ENCODE data around the gene SPAAR.
"Not testable (repeated sequence)": the region's sequence is repeated elsewhere in the genome, so short reads cannot be mapped to it uniquely, and the experiment has no call there.

SPAAR gene

DNA sequence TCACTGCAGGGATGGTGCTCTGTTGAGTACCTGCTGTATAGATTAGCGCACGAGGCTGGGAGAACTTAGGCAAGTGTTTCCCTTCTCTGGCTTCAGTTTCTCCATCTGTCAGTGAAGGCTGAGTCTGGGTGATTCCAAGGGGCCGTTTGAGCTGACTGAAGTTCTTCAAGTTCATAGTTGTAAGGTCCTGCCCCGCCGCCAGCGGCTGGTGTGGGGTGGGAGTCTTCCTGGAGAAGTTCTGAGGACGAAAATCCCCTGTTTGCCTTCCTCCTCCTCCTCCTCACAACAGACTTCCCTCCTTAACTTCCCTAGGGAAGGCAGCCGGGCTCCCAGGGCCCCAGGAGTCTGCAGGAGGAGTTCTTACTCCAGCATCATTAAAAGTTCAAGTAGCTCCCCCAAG, 5.0 kb upstream of the SPAAR start:
- DNase-seq (ENCODE audit: low spot score), result no peak

DNA sequence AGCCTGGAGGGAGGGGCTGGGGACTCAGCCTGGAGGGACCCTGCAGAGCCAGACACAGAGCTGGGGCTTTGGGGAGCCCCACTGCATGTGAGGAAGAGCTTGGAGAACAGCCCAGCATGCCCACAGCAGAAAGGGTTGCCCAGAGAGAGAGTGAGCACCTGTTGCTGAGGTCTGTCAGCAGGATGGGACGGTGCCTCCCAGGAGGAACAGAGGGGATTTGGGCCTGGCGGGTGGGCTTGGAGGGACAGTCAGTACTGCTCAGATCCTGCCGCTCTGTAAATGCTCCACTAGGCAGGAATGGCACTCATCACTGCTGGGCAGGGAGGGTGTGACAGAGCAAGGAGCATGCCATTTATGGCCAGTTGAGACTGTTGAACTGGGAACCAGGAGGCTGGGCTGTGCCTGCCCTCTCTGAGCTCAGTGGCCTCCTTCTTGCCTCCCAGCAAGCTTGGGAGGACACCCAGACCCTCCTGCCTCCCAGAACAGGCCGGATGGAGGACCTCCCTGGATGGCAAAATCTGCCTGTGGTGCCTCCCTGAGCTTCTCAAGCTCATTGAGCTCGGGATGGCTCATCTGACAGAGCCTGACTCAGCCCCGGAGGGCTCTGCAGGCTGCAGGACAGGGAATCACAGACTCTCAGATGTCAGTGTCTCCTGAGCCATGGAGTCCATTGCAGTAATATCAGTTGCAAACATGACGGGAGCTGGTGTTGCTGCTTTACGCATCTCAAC, 4.1 kb upstream of the SPAAR start:
- no peak for DNase-seq (ENCODE audit: low spot score)

DNA sequence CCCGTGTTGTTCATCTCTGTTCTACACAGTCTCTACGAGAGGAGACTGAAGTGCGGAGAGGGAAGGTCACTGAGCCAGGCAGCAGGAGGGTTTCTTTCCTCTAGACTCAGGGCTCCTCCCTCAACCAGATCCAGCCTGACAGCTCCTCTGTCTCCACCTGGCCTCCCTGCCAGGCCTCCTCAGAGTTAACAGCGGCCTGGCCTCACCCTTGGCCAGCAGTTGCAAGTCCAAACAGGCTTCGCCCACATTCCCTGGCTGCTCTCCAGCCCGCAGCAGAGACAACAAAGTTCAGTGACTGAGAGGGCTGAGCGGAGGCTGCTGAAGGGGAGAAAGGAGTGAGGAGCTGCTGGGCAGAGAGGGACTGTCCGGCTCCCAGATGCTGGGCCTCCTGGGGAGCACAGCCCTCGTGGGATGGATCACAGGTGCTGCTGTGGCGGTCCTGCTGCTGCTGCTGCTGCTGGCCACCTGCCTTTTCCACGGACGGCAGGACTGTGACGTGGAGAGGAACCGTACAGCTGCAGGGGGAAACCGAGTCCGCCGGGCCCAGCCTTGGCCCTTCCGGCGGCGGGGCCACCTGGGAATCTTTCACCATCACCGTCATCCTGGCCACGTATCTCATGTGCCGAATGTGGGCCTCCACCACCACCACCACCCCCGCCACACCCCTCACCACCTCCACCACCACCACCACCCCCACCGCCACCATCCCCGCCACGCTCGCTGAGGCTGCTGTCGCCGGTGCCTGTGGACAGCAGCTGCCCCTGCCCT, 3.2 kb upstream of the SPAAR start, which contains the start of gene HRCT1:
TSS of gene HRCT1 (plus strand) at position 291 of the 768 bp plus-strand sequence. CDS start at position 377, 86 bp downstream.
- no peak for DNase-seq (ENCODE audit: low spot score)

DNA sequence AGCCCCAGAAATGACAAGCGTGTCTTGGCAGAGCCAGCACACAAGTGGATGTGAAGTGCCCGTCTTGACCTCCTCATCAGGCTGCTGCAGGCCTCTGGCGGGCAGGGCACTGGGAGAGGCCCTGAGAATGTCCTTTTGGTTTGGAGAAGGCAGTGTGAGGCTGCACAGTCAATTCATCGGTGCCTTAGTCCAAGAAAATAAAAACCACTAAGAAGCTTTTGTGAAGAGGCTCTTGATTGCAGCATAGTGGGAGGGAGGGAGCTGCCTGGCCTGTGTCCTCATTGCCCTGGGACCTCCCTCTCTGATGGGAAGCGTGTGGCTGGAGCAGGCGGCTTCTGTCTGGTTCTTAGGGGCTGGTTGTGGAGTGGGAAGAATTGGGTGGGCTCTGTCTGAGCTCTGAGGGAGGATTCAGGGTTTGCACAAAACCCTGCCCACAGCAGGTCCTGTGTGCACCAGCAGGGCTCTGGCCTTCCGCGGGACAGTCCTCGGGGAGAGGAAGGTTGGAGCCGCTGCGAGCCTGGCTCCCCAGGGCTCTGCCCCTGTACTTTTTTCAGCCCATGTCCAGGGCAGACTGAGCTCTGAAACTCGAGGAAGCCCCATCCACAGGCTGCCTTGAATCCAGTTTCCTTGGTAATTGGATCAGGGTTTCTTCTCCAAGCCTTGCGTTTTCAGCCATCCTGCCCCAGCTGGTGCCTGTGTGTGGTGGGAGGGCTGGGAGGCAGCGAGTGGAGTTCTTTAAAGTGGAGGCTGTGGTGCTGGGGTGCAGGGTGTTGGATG, 2.2 kb upstream of the SPAAR start:
- no peak for DNase-seq (ENCODE audit: low spot score)

DNA sequence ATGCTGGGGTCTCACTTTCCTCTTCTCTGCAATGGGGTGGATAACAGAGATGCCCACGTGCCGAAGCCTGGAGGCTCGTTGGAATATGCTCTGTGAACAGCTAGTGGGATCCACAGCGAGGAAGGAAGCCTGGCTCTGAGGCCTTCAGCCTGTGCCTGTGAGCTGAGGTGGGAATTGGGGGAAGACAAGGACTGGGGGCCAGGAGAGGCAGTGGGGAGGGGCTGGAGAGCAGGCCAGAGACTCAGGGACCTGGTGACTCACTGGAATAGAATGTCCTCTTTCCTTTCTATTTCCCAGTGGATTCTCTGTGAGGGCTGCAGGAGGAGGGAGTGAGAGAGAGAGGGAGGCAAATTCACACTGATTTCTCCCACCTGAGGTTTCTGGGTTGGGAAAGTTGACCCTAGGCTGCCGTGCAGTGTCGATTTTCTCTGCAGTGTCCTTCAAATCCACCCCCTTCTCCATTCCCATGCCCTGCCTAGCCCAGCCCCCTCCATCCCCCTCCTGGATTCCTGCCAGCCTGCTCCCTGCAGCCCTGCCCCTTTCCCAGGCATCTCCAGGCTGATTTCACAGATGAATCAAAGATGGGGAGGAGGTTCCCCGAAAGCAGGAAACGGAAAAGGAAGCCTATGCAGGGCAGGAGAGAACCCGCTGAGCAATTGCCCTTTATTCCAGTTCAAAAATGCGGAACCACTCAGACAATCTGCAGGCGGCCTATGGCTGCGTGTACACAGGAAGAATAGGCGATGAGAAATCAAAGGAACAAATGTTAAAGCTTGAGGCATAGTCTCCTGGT, 1.4 kb upstream of the SPAAR start:
- DNase-seq (ENCODE audit: low spot score), result peak; percentile 7

DNA sequence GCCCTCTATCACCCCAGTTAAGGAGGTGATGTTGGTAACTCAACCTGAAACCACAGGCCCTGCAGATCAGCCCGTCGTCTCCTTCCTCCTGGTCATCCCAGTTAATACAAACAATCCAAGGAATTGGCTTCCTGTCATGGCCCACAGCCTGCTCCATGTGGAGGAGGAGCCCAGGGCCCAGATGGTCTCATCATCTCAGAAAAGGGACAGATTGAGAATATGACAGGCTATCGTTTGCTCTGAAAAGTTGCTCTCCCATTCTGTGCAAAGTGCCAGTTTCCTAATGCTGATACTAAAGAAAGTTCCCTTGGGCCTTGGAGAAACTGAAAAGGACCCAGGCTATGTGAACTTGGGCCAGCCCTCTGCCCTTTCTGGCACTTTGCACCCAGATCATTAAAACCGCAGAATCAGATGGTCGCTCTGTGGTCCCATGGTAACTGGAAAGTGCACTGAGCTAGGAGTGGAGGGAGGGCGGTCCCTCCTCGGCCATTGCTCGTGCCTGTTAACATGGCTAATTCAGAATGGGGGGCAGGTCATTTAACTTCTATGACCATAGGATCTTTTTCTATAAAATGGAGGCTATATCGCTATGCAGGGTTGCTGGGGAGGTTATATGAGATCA, 675 bp upstream of the SPAAR start:
- DNase-seq (ENCODE audit: low spot score), result no peak

DNA sequence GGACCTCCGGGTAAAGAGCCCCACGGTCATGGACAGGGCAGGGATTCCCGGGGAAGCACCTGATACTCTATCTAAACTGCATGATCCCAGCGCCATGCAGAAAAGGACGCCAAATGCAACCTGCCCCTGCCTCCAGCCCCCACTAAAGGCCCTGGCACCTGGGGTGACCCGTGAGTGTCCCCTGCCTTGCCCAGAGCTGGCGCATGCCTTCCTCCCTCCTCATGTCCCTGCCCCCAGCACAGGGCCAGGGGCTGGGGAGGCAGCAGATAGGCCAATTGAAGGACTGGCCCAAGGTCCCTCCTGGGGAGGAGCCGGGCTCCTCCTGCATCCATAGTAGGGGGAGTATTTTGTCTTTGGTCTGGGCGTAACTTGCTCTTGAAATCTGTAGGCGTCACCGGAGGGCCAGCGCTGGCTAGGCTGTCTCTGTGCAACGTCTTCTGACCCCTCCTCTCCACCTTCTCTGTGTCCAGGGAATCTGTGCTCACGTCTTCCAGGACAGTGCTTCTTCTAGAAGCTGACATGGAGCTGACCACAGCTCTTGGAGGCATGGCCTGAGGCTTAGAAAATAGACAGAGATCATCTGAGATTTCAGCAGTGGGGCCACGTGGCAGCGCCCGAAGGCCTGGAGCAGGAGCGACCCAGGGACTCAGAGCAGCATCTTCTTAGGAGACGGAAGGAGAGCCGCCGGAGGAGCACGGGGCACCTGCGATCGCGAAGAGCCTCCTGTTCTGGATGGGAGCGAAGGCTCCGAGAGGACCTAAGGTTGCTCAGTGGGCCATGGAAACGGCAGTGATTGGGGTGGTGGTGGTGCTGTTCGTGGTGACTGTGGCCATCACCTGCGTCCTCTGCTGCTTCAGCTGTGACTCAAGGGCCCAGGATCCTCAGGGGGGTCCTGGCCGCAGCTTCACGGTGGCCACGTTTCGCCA, 660 bp downstream of the SPAAR start:
- DNase-seq (ENCODE audit: low spot score), result no peak

DNA sequence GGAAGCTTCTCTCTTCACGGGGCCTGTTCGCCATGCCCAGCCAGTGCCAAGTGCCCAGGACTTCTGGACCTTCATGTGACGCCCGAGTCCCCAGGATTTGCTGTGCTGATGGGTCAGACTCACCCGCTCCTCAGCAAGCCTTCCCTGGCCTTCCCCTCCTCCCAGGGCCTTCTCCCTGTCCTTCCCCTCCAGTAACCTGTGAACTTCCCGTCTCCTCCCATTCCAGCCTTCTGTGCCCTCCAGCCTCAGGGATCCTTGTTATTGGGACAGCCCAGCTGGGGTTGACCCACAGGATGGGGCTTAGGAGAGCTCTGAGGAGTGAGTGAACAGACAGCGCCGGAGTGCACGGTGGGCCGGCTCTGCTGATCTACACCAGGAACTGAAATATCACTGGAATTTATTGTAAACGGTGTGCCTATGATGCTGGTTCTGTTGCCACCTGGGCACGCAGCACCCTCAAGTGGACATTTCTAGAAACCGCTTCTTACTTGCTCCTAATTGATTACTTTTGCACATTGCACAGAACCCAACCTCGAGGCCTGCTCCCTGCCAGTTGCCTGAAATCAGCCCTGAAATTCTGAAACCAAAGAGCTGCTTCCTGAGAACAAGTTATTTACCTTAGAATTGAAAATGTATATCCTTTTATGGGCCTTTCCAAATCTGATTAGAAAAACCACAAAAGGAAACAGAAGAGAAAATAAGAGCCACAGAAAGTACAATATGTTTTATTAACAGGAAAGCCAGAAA, 1.5 kb downstream of the SPAAR start:
- DNase-seq (ENCODE audit: low spot score), result peak; percentile 52

DNA sequence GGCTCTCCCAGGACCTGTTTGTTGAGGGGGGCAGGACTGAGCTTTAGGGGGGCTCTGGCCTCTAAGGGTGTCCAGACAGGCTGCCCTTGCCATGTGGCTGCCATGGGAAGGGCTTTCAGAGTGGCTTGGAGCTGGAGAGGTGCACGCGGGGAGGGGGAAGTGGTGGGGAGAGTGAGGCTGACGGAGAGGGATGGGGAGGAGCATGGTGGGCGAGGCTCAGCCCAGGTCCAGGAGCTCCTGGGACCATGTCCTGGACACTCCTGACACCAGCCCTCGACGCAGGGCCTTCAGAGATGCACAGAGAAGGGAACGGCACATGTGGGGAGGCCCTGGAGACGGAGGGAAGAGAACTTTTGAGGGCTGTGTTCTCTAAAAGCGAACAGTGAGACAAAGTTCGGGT, 2.4 kb downstream of the SPAAR start:
- no peak for DNase-seq (ENCODE audit: low spot score)

DNA sequence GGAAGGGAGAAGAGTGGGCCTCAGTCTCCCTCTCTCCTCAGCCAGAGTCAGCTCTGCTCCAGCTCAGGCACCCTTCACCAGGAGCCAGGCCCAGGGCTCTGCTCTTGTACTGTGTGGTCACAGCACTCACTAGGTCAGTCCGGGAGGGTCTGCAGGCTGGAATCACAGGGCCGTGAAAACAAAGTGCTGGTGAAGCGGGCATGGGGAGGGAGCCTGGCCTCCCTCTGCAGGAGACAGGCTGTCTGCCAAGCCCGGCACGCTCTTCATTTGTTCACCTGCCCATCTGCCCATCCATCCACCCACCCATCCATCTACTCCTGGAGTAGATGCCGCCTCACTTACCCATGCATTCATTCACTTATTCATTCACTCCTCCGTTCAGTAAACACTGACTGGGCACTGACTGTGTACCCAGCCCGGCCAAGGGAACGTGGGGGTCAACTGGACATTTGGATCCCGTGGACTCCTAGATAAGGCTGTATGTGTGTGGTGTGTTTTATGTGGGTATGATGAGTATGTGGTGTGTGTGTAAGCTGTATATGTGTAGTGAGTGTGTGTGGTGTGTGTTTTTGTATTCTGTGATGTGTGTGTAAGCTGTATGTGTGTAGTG, 3.6 kb downstream of the SPAAR start:
- DNase-seq (ENCODE audit: low spot score), result no peak

DNA sequence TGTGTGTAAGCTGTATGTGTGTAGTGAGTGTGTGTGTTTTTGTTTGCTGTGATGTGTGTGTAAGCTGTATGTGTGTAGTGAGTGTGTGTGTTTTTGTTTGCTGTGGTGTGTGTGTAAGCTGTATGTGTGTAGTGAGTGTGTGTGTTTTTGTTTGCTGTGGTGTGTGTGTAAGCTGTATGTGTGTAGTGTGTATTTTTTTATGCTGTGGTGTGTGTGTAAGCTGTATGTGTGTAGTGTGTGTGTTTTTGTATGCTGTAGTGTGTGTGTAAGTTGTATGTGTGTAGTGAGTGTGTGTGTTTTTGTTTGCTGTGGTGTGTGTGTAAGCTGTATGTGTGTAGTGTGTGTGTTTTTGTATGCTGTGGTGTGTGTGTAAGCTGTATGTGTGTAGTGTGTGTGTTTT, 4.1 kb downstream of the SPAAR start:
- not testable (repeated sequence) for DNase-seq (ENCODE audit: low spot score)

DNA sequence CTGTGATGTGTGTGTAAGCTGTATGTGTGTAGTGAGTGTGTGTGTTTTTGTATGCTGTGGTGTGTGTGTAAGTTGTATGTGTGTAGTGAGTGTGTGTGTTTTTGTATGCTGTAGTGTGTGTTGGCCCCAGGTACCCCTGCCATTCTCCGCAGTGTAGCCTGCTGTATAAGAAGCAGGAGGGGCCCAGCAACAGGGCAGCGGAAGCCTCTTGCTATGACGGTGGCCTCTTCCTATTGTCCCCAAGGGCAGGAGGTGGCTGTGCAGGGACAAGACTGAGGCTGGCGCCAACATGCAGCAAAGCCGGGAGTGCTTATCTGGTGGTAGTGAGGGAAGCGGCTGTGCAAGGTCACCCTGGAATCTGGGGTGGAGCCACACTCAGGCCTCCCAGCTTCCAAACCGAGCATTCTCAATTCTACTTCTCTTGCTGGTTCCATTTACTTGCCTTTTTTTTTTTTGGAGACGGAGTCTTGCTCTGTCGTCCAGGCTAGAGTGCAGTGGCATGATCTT, 5.1 kb downstream of the SPAAR start:
- DNase-seq (ENCODE audit: low spot score), result peak; percentile 2

DNA sequence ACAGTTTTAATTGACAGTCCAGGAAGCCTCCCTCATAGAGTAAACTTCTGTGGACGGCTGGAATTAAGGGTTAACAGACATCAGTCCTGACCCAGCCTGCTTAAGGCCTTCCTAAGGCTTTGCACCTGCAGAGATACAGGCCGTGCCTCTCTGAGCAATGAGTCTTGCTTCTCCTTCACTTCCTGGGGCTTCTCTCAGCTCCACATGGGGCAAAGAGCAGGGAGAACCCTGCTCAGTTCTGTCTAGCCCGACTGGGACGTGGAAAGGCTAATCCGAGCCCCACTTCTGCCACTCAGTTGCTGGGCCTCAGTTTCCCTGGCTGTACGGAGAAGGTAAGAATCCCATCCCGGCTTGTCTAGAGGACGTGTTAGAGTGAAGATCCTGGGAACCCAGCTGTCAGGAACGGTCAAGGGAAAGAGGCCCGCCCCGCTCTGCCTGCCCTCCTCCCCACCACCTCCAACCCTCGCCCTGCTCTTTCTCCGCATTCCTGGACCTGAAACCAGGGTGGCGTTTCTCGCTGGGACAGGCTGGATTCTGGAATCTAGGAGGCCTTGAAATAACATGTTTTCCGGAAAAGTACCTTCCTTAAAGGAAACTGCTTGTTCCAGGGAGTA, 6.5 kb downstream of the SPAAR start:
- no peak for DNase-seq (ENCODE audit: low spot score)

DNA sequence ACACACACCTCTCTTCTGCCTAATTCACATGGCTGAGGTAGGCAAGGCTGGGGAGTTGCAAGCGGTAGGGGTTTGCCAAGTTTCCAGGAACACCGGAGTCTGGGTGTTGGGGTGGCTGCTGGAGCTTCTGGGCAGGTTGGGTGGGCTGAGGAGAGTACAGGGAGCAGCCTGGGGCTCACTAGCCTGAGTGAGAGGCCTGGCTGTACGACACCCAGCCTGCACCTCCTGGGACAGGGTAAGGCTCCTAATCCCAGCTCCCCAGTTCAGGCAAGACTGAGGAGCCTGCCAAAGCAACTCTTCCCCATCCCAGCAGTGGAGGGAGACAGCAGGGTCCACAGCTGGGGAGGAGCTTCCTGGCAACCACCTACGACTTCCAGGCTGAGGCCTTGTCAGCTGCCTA, 8.0 kb downstream of the SPAAR start:
- DNase-seq (ENCODE audit: low spot score), result no peak

DNA sequence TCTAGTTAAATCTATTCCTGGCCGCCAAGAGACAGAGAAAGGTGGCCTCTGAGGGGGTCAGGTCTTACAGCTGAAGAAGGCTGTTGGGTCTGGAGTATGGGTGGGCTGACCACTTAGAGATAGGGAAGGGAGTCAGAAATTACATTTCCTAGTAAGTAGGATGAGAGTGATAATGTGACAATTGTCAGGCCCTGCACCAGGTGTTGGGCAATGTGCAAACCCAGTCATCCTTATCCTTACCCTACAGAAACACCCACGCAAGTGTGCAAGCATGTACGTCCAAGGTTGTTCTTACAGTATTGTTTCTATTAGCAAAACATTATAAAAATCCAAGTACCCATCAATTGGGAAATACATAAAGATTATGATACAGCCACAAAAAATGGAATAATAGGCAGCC, 9.5 kb downstream of the SPAAR start:
- DNase-seq (ENCODE audit: low spot score), result no peak

DNA sequence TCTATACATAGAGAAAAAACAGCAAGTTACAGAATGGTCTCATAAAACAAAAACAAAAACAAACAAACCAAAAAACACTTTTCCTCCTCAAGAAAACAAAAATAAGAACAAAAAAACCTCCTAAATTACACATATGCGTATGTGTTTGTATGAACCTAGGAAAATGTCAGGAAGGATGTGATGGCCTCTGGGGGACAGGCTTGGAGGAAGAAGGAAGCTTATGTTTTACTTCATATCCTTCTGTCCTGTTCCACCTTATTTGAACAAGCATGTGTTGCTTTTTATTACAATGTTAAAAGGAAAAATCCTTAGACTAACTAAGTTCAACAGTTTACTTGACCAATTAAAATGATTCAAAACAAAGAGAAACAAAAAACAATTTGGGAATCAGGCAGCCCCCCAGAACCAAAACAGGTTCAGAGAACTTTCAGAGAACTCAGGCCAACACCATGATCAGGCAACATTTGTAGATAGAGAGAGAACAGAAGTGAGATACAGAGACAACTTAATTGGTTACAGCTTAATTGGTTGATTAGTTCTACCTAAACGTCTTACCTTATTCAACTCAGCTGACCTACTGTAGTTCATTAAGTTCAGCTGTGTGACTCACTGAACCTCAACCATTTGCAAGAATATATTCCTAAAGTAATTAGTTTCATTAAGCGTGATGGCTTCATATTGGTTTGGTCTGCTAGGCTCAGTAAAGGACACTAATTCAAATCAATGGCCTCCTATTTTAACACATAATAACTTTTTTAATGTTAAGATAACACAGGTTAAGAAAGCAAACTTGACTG, 10.1 kb downstream of the SPAAR start:
- no peak for DNase-seq (ENCODE audit: low spot score)

DNA sequence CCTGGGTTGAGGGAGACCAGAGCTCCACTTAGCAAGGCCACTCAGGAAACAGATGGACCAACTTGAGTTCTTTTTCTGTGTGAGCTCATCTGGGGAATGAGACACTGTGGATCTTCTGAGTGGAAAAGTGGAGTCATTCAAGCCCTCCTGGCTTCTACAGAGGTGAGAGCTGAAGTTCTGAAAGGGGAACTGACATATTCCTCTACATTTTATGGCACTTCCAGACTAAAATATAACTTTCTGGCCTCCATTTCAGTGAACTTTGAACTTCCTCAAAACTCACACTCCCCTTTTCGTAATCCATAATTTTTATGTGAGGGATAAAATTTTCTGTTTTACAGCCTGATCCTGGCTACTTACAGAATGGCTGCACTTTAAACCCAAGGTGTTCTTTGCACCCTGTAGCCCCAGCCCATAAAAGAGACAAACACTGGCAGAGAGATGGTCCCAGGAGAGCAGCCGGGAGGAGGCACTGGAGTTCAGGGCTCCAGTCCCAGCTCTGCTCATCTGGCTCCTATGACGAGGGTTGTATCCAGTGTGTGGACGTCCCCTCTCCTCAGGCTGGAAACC, 10.8 kb downstream of the SPAAR start:
- no peak for DNase-seq (ENCODE audit: low spot score)

DNA sequence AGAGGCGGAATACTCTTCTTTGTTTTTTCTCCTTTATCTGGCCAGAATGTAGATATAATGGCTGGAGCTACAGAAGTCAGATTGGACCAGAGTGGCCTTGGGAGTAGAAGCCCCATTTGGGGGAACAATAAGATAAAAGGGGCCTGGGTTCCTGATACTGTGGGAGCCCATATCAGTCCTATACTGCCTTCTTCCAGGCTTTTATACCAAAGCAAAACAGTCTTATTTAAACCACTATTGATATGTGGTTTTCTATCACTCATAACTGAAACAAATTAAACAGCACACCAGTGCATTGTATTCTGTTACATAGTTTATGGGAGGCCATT, 14.3 kb downstream of the SPAAR start:
- DNase-seq (ENCODE audit: low spot score), result no peak

Measured in CD4-positive, alpha-beta T cell treated with Interleukin-15 for 4 hours (primary cell).